HFF-Myc (cell line): ENCODE results near the gene LCN6.
"Not testable (repeated sequence)": the region's sequence is repeated elsewhere in the genome, so short reads cannot be mapped to it uniquely, and the experiment has no call there.

ENCODE experiments used
- DNase-seq: peaks from one replicate; pipeline ENCODE4 v3.0.0-alpha.2; 2011; ENCODE audit warnings: low read depth; ENCODE audit errors: extremely low read depth
- H3K4me3 ChIP-seq: replicated peaks from 2 replicates; pipeline ENCODE4 v1.5.1; 2011; ENCODE audit warnings: low read depth, mild to moderate bottlenecking, control low read depth, low read length
- TF ChIP-seq, protein P1 (sequence below): IDR thresholded peaks from 2 replicates; pipeline ENCODE4 v1.5.1; 2012; ENCODE audit warnings: mild to moderate bottlenecking, low read depth, low read length, control low read depth; ENCODE audit errors: missing control alignments

LCN6 gene

DNA sequence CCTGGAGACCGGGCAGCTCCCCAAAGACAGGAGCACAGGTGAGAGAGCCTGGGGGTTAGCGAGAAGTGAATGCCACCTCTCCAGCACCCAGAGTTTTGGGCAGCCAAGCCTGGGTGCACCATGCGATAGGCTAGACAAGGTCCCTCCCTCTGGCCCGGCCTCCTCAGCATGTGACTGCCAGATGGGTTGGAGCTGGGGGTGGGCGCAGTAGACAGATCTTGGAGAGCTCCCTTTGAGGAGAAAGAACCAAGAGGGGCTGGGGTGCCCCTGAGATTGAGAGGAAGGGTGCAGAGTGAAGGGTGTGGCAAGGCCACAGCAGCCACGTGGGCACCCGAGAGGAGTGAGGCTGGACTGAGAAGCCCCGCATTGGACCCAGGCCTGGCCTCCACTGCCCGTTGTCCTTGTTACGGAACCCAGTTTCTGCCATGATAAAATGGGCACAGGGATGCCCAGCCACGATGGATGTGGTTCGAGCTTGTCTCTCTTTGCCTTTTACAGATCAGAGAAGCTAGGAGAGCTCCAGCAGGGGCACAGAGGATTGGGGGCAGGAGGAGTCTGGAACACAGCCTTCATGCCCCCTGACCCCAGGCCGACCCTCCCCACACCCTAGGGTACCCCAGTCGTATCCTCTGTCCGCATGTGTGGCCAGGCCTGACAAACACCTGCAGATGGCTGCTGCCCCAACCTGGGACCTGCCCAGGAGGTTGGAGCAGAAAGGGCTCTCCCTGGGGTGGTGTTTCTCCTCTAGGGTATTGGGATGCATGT is 44.2 kb upstream of the LCN6 start:
- no peak for DNase-seq
- H3K4me3 ChIP-seq = peak overlapping the region; percentile 89
- TF ChIP-seq, protein P1, sequence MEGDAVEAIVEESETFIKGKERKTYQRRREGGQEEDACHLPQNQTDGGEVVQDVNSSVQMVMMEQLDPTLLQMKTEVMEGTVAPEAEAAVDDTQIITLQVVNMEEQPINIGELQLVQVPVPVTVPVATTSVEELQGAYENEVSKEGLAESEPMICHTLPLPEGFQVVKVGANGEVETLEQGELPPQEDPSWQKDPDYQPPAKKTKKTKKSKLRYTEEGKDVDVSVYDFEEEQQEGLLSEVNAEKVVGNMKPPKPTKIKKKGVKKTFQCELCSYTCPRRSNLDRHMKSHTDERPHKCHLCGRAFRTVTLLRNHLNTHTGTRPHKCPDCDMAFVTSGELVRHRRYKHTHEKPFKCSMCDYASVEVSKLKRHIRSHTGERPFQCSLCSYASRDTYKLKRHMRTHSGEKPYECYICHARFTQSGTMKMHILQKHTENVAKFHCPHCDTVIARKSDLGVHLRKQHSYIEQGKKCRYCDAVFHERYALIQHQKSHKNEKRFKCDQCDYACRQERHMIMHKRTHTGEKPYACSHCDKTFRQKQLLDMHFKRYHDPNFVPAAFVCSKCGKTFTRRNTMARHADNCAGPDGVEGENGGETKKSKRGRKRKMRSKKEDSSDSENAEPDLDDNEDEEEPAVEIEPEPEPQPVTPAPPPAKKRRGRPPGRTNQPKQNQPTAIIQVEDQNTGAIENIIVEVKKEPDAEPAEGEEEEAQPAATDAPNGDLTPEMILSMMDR = no peak

DNA sequence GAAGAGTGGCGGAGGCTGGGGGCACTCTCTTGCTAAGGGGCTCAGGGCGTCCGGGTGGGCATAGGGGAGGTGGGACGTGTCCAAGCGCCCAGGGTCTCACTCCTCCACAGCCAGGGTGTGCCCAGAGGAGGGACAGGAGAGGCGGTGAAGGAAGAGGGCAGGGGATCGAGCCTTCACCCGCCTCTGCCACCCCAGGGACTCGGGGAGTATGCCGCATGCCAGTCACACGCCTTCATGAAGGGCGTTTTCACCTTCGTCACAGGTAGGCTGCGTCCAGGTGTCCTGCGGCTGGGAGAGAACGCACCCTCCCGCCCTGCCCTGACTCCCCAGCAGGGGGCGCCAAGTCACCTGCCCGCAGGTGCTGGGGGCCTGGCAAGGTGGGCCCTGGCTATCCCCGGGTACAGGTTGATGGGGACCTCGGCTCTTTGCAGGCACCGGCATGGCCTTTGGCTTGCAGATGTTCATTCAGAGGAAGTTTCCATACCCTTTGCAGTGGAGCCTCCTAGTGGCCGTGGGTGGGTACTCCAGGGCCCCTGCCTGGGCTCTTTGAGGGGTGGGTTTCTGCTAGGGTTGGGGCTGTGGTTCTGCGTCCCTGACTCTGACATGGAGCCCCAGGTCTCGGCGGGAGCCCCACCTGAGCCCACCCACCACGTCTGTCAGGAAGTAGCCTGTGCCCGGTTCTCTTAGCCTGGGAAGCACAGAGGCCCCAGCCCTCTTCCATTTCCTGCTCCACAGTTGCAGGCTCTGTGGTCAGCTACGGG is 43.4 kb upstream of the LCN6 start:
- DNase-seq = no peak
- H3K4me3 ChIP-seq = peak overlapping the region; percentile 89
- TF ChIP-seq, protein P1 = peak; percentile 95

DNA sequence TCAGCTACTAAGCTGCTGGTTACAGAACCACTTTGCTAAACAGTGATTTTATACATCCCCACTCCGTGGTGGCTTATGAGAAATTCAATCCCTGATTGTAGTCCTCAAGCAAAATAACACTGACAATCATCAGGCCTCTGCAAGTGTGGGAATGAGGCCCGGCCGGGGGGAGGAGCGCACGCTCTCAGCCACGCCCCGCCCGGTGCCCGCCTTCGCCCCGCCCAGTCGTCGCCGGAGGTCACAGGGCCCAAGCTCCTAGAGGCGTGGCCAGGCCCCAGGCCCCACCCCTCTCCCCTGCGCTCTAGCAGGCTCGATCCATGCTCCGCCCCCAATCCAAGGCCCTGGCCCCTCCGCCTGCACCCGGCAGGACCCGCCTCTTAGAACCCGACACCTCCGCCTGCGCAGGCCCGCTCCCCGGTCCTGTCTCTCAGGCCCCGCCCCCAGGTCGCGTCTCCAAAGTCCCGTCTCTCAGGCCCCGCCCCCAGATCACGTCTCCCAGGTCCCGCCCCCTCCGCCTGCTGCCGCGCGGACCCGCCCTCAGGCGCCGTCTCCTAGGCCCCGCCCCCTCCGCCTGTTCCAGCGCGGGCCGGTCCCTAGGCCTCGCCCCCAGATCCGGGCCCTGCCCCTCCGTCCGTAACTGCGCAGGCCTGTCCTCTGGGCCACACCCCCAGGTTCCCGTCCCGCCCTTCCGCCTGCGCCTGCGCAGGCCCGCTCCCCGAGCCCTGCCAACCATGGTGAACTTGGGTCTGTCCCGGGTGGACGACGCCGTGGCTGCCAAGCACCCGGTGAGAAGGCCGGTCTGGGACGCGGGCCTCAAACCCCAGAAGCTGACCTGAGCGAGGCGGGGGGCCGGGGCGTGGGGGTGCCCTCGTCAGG is 42.6 kb upstream of the LCN6 start, which contains the start of gene TMEM141:
TMEM141 (plus strand) TSS at position 705 of the 876 bp plus-strand sequence; CDS start at position 732, 27 bp downstream.
- H3K4me3 ChIP-seq = peak within 1 kb of the TSS; percentile 89
- DNase-seq = peak; percentile 91
- TF ChIP-seq, protein P1 = no peak

DNA sequence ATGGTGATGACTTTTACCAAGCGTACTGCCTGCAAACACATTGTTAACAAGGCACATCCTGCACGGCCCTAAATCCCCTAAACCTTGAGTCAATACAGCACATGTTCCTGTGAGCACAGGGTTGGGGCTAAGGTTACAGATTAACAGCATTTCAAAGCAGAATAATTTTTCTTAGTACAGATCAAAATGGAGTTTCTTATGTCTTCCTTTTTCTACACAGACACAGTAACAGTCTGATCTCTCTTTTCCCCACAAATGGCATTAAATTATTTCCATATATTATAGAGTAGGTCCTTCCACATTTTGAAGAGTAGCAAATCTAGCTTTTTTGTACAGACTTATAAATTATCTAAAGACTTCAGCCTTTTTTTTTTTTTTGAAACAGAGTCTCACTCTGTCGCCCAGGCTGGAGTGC is 41.2 kb upstream of the LCN6 start:
- no peak overlapping the region for H3K4me3 ChIP-seq
- DNase-seq = no peak
- TF ChIP-seq, protein P1 = no peak

DNA sequence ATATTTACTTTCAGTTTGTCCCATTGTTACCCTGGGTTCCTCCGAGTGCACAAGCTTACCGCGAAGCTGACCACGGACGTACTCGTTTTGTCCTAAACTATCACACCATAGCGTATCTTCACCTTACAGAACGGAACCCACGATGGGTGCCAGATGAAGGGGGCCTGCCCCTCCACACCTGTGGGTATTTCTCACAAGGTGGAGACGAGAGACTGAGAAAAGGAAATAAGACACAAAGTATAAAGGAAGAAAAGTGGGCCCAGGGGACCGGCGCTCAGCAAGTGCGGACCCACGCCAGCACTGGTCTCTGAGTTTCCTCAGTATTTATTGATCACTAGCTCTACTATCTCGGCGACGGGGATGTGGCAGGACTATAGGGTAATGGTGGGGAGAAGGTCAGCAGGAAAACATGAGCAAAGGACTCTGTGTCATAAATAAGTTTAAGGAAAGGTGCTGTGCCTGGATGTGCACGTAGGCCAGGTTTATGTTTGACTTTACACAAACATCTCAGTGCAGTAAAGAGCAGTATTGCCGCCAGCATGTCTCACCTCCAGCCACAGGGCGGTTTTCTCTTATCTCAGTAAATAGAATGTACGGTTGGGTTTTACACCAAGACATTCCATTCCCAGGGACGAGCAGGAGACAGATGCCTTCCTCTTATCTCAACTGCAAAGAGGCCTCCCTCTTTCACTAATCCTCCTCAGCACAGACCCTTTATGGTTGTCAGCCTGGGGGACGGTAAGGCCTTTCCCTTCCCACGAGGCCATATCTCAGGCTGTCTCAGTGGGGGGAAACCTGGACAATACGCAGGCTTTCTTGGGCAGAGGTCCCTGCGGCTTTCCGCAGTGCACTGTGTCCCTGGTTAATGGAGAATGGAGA is 40.6 kb upstream of the LCN6 start:
- H3K4me3 ChIP-seq, DNase-seq: not testable (repeated sequence)

DNA sequence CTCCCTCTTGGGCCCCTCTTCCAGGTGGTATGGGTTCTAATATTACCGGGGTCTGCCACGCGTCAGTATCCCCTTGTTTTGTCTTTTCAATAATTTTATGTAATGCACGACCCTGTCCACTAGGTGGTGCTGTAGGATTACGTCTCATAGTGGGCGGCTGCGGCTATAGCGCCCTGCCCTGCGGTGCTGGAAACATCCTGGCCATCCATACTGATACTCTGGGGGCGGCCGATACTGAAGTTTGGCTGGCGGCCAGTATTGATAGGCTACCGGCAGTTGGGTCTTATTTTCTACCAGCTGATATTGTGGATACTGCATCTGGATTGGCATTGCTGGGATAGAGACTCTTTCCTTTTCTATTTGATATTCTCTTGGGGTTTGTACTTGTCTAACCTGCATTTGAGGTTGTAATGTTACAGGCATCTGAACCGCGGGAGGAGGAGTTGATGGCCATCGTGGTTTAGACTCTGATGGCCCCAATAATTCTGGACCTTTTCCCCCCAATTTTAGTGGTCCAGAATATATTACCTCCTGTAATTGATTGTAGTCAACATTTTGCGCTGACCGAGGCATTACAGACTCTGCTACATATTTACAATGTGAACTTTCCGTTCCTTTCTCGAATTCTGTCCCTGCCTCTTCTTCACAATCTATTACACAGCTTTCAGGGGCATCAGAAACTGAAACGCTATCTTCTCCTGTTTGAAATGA is 39.5 kb upstream of the LCN6 start:
- TF ChIP-seq, protein P1 = peak; percentile 65
- DNase-seq = no peak
- H3K4me3 ChIP-seq = no peak overlapping the region

DNA sequence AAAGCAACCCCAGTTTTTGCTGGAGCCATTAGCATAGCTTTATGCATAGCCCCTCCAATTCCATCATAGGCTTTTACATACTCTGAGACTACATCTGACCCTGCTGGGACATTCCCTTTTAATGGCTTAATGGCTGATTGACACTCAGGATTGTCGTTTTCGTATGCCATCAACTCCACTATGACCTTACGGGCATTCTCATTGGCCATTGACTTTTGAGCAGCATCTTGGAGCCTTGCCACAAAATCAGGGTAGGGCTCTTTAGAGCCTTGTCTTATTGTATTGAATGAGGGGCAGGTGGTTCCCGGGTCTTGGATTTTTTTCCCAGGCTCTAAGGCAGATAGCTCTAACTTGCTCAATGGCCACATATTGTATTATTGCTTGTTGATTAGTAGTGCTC is 38.7 kb upstream of the LCN6 start:
- not testable (repeated sequence) for H3K4me3 ChIP-seq, DNase-seq
